IMR-90 (cell line): ENCODE measurements around the gene KRTAP12-3. TPM values are rescaled to one million over a fixed set of nuclear protein-coding genes. Genes with fewer than 3 reads are reported as not detected.

Experiments used
- ATAC-seq: fragments of 200-7000 bp; cut with Tn5 transposase; 2 replicates; pipeline ENCODE4 v1.9.1; 2020; ENCODE audit warnings: low read depth, mild to moderate bottlenecking, moderate library complexity
- BruUV-seq: library from RNA; stranded (reverse); fragments of 400-500 nt; replicated peaks from 2 replicates; lab custom pipeline; 2021; lab: Mats Ljungman, UMichigan
- CTCF ChIA-PET: fragments of 300-600 bp; formaldehyde crosslinking; extraction: SDS; loops from one replicate; lab custom pipeline; 2021; ENCODE audit warnings: antibody characterized with exemption; lab: Yijun Ruan, JAX
- POLR2A ChIA-PET: fragments of 300-600 bp; sonication (Branson Sonifier 250); formaldehyde crosslinking; loops from one replicate; lab custom pipeline; 2022; ENCODE audit warnings: antibody characterized with exemption; ENCODE audit not compliant: unreplicated experiment; lab: Charles Lee
- DNase-seq: peaks from one replicate; pipeline ENCODE4 v3.0.0; 2013
- H2AFZ ChIP-seq: replicated peaks from 2 replicates; pipeline ENCODE3; 2013; ENCODE audit warnings: low read length, mild to moderate bottlenecking; ENCODE audit not compliant: poor library complexity
- H2AK5ac ChIP-seq: 2 replicates; pipeline ENCODE4 v1.6.1; 2013; ENCODE audit warnings: low read depth, low read length, inconsistent platforms
- H2AK9ac ChIP-seq: replicated peaks from 2 replicates; pipeline ENCODE3; 2013; ENCODE audit warnings: mild to moderate bottlenecking, low read depth, low read length, moderate library complexity; ENCODE audit not compliant: poor library complexity
- H2BK120ac ChIP-seq: 2 replicates; pipeline ENCODE4 v1.6.1; 2013; ENCODE audit warnings: low read depth, low read length, inconsistent platforms
- H2BK15ac ChIP-seq: 3 replicates; pipeline ENCODE4 v1.6.1; 2013; ENCODE audit warnings: low read depth, low read length, inconsistent platforms
- H2BK20ac ChIP-seq: 2 replicates; pipeline ENCODE4 v1.6.1; 2013; ENCODE audit warnings: low read depth, mild to moderate bottlenecking, inconsistent platforms, low read length, moderate library complexity
- H2BK5ac ChIP-seq: 2 replicates; pipeline ENCODE4 v1.6.1; 2013; ENCODE audit warnings: mild to moderate bottlenecking, low read depth, low read length, inconsistent platforms; ENCODE audit not compliant: poor library complexity, severe bottlenecking
- H3K14ac ChIP-seq: replicated peaks from 2 replicates; pipeline ENCODE4 v1.6.1; 2013; ENCODE audit warnings: low read depth, low read length, inconsistent platforms
- H3K18ac ChIP-seq: 2 replicates; pipeline ENCODE4 v1.6.1; 2013; ENCODE audit warnings: low read depth, low read length, control low read depth
- H3K23ac ChIP-seq: 2 replicates; pipeline ENCODE4 v1.6.1; 2013; ENCODE audit warnings: low read depth, low read length, inconsistent platforms
- H3K27ac ChIP-seq: 2 replicates; pipeline ENCODE4 v1.5.1; 2013; ENCODE audit warnings: mild to moderate bottlenecking, control low read depth, low read length; ENCODE audit not compliant: insufficient read depth
- H3K27me3 ChIP-seq: 2 replicates; pipeline ENCODE4 v1.6.1; 2013; ENCODE audit warnings: low read length; ENCODE audit not compliant: control insufficient read depth, insufficient read depth
- H3K36me3 ChIP-seq: 2 replicates; pipeline ENCODE4 v1.6.1; 2013; ENCODE audit warnings: low read length, mixed read lengths; ENCODE audit not compliant: control insufficient read depth, insufficient read depth
- H3K4ac ChIP-seq: 2 replicates; pipeline ENCODE4 v1.6.1; 2013; ENCODE audit warnings: low read depth, low read length, inconsistent platforms
- H3K4me1 ChIP-seq: 2 replicates; pipeline ENCODE4 v1.6.1; 2013; ENCODE audit warnings: low read length, mixed read lengths; ENCODE audit not compliant: control insufficient read depth, insufficient read depth
- H3K4me2 ChIP-seq: 2 replicates; pipeline ENCODE4 v1.6.1; 2013; ENCODE audit warnings: low read depth, mild to moderate bottlenecking, control low read depth, low read length, moderate library complexity
- H3K4me3 ChIP-seq: 2 replicates; pipeline ENCODE4 v1.5.1; 2013; ENCODE audit warnings: low read depth, mild to moderate bottlenecking, control low read depth, low read length, moderate library complexity; ENCODE audit not compliant: insufficient read depth
- H3K56ac ChIP-seq: 2 replicates; pipeline ENCODE4 v1.6.1; 2013; ENCODE audit warnings: low read length, inconsistent platforms; ENCODE audit not compliant: insufficient read depth; ENCODE audit errors: extremely low read depth
- H3K79me1 ChIP-seq, 2 experiments: 2 replicates each; pipeline ENCODE4 v1.6.1; 2013; ENCODE audit warnings: low read length in 2 of 2, inconsistent platforms in 1 of 2, low read depth in 1 of 2
- H3K9ac ChIP-seq: 2 replicates; pipeline ENCODE4 v1.6.1; 2013; ENCODE audit warnings: low read depth, low read length, control low read depth
- H3K9me1 ChIP-seq: 2 replicates; pipeline ENCODE4 v1.6.1; 2013; ENCODE audit warnings: low read length, inconsistent platforms; ENCODE audit not compliant: insufficient read depth
- H3K9me3 ChIP-seq: 2 replicates; pipeline ENCODE4 v1.6.1; 2013; ENCODE audit warnings: low read length; ENCODE audit not compliant: control insufficient read depth, insufficient read depth
- H4K20me1 ChIP-seq: 2 replicates; pipeline ENCODE4 v1.6.1; 2013; ENCODE audit warnings: low read length, inconsistent platforms; ENCODE audit not compliant: insufficient read depth
- H4K5ac ChIP-seq: 2 replicates; pipeline ENCODE4 v1.6.1; 2013; ENCODE audit warnings: mild to moderate bottlenecking, low read depth, low read length, control low read depth
- H4K8ac ChIP-seq, 2 experiments: 2 replicates each; pipeline ENCODE4 v1.6.1; 2013; ENCODE audit warnings: low read depth in 2 of 2, low read length in 2 of 2, control low read depth in 1 of 2, inconsistent platforms in 1 of 2
- H4K91ac ChIP-seq: 2 replicates; pipeline ENCODE4 v1.6.1; 2013; ENCODE audit warnings: low read depth, low read length, inconsistent platforms; ENCODE audit not compliant: insufficient read depth
- CTCF ChIP-seq: conservative IDR thresholded peaks from 2 replicates; pipeline ENCODE4 v1.5.1; 2012; ENCODE audit warnings: mild to moderate bottlenecking, low read depth, low read length, improper control_type of control experiment
- NFE2L2 ChIP-seq: fragments of 150-350 bp; IDR thresholded peaks from 2 replicates; pipeline ENCODE4 v1.6.1; 2016; ENCODE audit warnings: low read depth, mild to moderate bottlenecking, low read length
- RCOR1 ChIP-seq: IDR thresholded peaks from 2 replicates; pipeline ENCODE4 v1.6.1; 2012; ENCODE audit warnings: mild to moderate bottlenecking, low read length, improper control_type of control experiment; ENCODE audit not compliant: insufficient replicate concordance
- SMC3 ChIP-seq: fragments of 150-350 bp; IDR thresholded peaks from 2 replicates; pipeline ENCODE4 v1.6.1; 2016; ENCODE audit warnings: low read depth, mild to moderate bottlenecking, antibody characterized with exemption, low read length, moderate library complexity
- dilution Hi-C: fragments of 300-500 bp; cut with HindIII; formaldehyde crosslinking; loops from one replicate; pipeline ENCODE4 v1.14.3; 2018; ENCODE audit warnings: low sequenced_read_pairs; ENCODE audit not compliant: unreplicated experiment
- in situ Hi-C: fragments of 300-500 bp; cut with MboI; formaldehyde crosslinking; loops from 3 replicates; pipeline ENCODE4 v1.14.3; 2019; ENCODE audit warnings: low sequenced_read_pairs, inconsistent platforms, mixed read lengths
- intact Hi-C: fragments of 100-400 bp; cut with micrococcal nuclease; formaldehyde crosslinking; loops from 2 replicates; pipeline ENCODE4 v1.10.0; 2022
- polyA plus RNA-seq, 3 experiments: library from polyadenylated mRNA; depleted of rRNA; stranded (reverse); fragments of >200 nt; gene quantifications; 2 replicates each; pipeline ENCODE4 v1.2.3, GENCODE V29; 2012; ENCODE audit warnings: low replicate concordance in 1 of 3
- total RNA-seq: library from RNA; depleted of rRNA; stranded (reverse); fragments of >200 nt; gene quantifications from 2 replicates; pipeline ENCODE4 v1.2.3, GENCODE V29; 2012

The KRTAP12-3 gene
- total and polyA plus RNA-seq, 2 of the 4 experiments (the other 2 are of a cell fraction): not detected

GRCh38 chr21:44623575-44623974, 34.2 kb upstream of the KRTAP12-3 start:
- POLR2A ChIA-PET: no interaction called here
- H3K27ac ChIP-seq: no peak overlapping the region
- H2BK120ac ChIP-seq: no peak overlapping the region
- peaks cover 2% of the 10 kb centered on the region; the same call in 1 of the 2 replicates for H3K27me3 ChIP-seq
- in situ Hi-C loops (no loop called here), dilution Hi-C loops (no loop called here), intact Hi-C loops (no loop called here)
- H2BK15ac ChIP-seq: no peak overlapping the region
- no peak overlapping the region for H2BK20ac ChIP-seq
- H2AK5ac ChIP-seq: no peak overlapping the region
- no peaks in the 10 kb centered on the region for H4K20me1 ChIP-seq
- no TSS peak for BruUV-seq
- no peaks in the 10 kb centered on the region for H3K9me1 ChIP-seq
- no peak overlapping the region for H3K14ac ChIP-seq
- no peak overlapping the region for H3K56ac ChIP-seq
- no peaks in the 10 kb centered on the region for H3K79me1 ChIP-seq
- H4K91ac ChIP-seq: no peak overlapping the region
- no peak overlapping the region for H3K9ac ChIP-seq
- H3K9me3 ChIP-seq: 0 out of 2 replicates have a peak, but pooled peaks cover 1% of the 10 kb centered on the region
- no peak for DNase-seq
- no peak overlapping the region for H3K18ac ChIP-seq
- H2AK9ac ChIP-seq: no peak overlapping the region
- no peak overlapping the region for H2BK5ac ChIP-seq
- no peak overlapping the region for H4K8ac ChIP-seq
- H4K5ac ChIP-seq: no peak overlapping the region
- no peak for ATAC-seq
- no peaks in the 10 kb centered on the region for H3K36me3 ChIP-seq
- H3K4me2 ChIP-seq: no peak overlapping the region
- no peak overlapping the region for H3K4me3 ChIP-seq
- TF ChIP-seq NFE2L2: no peak
- TF ChIP-seq CTCF: no peak
- TF ChIP-seq RCOR1: no peak
- no peak for TF ChIP-seq SMC3
- no peak overlapping the region for H2AFZ ChIP-seq
- no peak overlapping the region for H3K4ac ChIP-seq
- CTCF ChIA-PET: no interaction called here
- no peaks in the 10 kb centered on the region for H3K4me1 ChIP-seq
- no peak overlapping the region for H3K23ac ChIP-seq
